HG03342 (cell line): Measurements from ENCODE around the gene POU4F1.

Experiments used
- ATAC-seq: cut with Tn5 transposase; IDR thresholded peaks from one replicate; pipeline ENCODE4 v1.9.1; 2021; ENCODE audit warnings: mild to moderate bottlenecking, moderate library complexity; ENCODE audit not compliant: unreplicated experiment

Gene POU4F1

GRCh38 chr13:78593652-78594455 lies 9.5 kb downstream of the POU4F1 start:
- no peak for ATAC-seq

- no peak for ATAC-seq
Measured at GRCh38 chr13:78593129-78593528, 10.2 kb downstream of the POU4F1 start.

GRCh38 chr13:78592584-78592983 lies 10.8 kb downstream of the POU4F1 start:
- ATAC-seq = no peak

- ATAC-seq = no peak
Measured at GRCh38 chr13:78589206-78589605, 14.1 kb downstream of the POU4F1 start.

- no peak for ATAC-seq
Measured at GRCh38 chr13:78587395-78587794, 16.0 kb downstream of the POU4F1 start.

- no peak for ATAC-seq
Measured at GRCh38 chr13:78586706-78587105, 16.6 kb downstream of the POU4F1 start.

- no peak for ATAC-seq
Measured at GRCh38 chr13:78576261-78576660, 27.1 kb downstream of the POU4F1 start.

GRCh38 chr13:78572459-78572858 lies 30.9 kb downstream of the POU4F1 start:
- no peak for ATAC-seq

- ATAC-seq = no peak
Measured at GRCh38 chr13:78569029-78569428, 34.3 kb downstream of the POU4F1 start.

- no peak for ATAC-seq
Measured at GRCh38 chr13:78566631-78567030, 36.7 kb downstream of the POU4F1 start.

GRCh38 chr13:78562237-78562889 lies 41.0 kb downstream of the POU4F1 start:
- ATAC-seq = no peak
